GM19452 (cell line): ENCODE data around the gene RCVRN.
"Not testable (repeated sequence)": the region's sequence is repeated elsewhere in the genome, so short reads cannot be mapped to it uniquely, and the experiment has no call there.

Source experiments
- ATAC-seq: cut with Tn5 transposase; IDR thresholded peaks from one replicate; pipeline ENCODE4 v1.9.1; 2021; ENCODE audit not compliant: unreplicated experiment

RCVRN gene

GRCh38 chr17:9922012-9922848 is 17.2 kb upstream of the RCVRN start:
- ATAC-seq: no peak

- not testable (repeated sequence) for ATAC-seq
These were observed 16.1 kb upstream of the RCVRN start for GRCh38 chr17:9921216-9921615.

GRCh38 chr17:9918804-9919352 is 13.8 kb upstream of the RCVRN start:
- no peak for ATAC-seq

- ATAC-seq: no peak
These were observed 13.3 kb upstream of the RCVRN start for GRCh38 chr17:9918352-9918751.

- ATAC-seq: no peak
These were observed 12.7 kb upstream of the RCVRN start for GRCh38 chr17:9917801-9918200.

GRCh38 chr17:9917131-9917530 is 12.1 kb upstream of the RCVRN start:
- no peak for ATAC-seq

- ATAC-seq: no peak
These were observed 11.0 kb upstream of the RCVRN start for GRCh38 chr17:9916108-9916507.

GRCh38 chr17:9913476-9913875 is 8.4 kb upstream of the RCVRN start:
- no peak for ATAC-seq

GRCh38 chr17:9912121-9913099 is 7.3 kb upstream of the RCVRN start:
- ATAC-seq: no peak

GRCh38 chr17:9911089-9911488 is 6.0 kb upstream of the RCVRN start:
- ATAC-seq: no peak

- ATAC-seq: no peak
These were observed 3.6 kb upstream of the RCVRN start for GRCh38 chr17:9908649-9909042.

GRCh38 chr17:9907883-9908648 is 3.0 kb upstream of the RCVRN start:
- ATAC-seq: no peak

GRCh38 chr17:9907131-9907530 is 2.1 kb upstream of the RCVRN start:
- no peak for ATAC-seq

- no peak for ATAC-seq
These were observed 1.5 kb upstream of the RCVRN start for GRCh38 chr17:9906616-9907015.

- ATAC-seq: no peak
These were observed 831 bp upstream of the RCVRN start for GRCh38 chr17:9905902-9906301.

- ATAC-seq: no peak
These were observed 594 bp downstream of the RCVRN start for GRCh38 chr17:9904277-9905077.

GRCh38 chr17:9902120-9902519 is 3.0 kb downstream of the RCVRN start:
- ATAC-seq: no peak

- ATAC-seq: no peak
These were observed 4.3 kb downstream of the RCVRN start for GRCh38 chr17:9900784-9901183.

- ATAC-seq: no peak
These were observed 5.0 kb downstream of the RCVRN start for GRCh38 chr17:9900044-9900594.
